ENCODE results near the gene LEMD2. TPM values are rescaled to one million over a fixed set of nuclear protein-coding genes. Genes with fewer than 3 reads are reported as not detected.

The LEMD2 gene
- polyA plus RNA-seq, 4 donors = 59.2 to 77.7 (median 65.9) TPM

DNA sequence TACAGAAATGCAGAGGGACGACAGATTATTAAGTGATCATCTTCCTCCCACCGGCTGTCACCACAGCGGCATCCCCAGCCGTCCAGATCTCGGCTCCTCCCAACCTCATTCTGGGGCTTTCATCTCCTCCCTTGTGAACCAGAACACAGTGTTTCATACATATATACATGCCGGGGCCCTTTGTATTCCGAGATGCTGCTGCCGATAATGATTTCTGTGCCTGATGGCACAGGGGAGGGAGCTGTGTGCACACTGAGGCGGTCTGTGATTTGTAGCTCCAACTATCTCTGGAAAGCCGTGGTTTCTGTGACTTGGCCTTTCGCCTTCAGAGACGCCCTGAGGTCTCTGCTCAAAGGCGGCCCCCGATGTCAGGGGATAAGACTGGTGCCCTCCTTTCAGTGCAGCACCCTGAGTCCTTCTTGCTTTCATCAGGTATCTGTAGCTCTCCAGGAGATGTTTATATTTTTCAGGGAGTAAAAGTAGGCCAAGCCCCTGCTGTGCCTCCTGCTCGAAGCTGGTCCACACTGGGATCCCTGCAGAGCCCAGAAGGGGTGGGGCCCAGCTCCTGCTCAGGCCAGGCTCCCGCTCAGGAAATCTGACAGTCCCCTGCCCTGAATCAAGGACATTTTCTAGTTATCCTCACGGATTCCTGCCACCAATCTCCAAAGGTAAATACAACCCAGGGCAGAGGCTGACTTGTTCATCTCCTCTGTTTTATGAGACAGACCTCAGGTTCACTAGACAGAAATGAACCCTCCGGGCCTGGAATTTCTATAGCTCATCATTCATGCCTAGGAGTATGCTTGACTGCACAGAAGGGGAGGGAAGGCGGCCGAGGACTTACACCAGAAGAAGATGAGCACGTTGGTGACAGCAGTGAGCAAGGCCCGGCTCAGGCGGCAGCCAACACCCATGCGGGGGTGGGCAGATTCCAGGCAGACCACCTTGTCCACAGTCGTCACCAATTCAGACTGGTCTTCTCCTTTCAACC, 11.2 kb downstream of the LEMD2 start:
- no peak for DNase-seq (ENCODE audit: low read depth in 4 of 4, low spot score in 3 of 4)

DNA sequence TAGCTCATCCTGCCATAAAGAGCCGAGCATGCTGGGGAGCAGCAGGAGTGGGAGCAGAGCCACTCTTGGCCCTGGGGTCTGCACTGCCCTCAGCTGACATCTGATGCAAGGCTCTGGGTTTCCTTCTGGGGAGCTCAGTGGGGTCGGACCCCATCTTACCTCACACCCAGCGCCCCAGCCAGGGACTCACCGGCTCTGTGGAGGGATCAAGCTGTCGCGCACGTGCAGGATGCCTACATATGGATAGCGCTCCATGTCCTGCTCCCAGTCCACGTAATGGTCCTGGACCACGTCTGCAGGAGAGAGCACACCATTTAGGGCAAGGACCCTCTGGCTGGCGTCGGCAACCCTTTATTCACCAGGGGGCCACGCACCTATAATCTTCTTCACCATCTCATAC, 12.2 kb downstream of the LEMD2 start:
- DNase-seq (ENCODE audit: low read depth in 4 of 4, low spot score in 3 of 4) = no peak

- DNase-seq (ENCODE audit: low read depth in 4 of 4, low spot score in 3 of 4) = no peak
Measured at GRCh38 chr6:33776186-33776585, 12.7 kb downstream of the LEMD2 start.

DNA sequence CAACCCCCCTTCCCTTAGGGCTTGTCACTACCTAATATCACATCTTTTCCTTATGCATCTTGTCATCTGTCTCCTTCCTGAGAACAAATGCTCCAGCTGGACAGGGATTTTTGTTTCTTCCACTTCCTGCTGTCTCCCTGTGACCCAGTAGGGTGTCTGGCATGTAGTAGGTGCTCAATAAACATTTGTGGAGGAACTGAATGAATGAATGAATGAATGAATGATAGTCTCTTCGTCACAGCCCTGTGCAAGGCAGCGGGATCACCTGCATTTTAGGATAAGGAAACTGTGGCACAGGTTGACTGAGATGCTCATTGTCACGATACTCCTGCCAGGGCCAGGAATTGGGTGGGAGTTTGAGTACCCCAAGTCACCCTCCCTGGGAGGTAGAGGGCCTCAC, 14.2 kb downstream of the LEMD2 start:
- no peak for DNase-seq (ENCODE audit: low read depth in 4 of 4, low spot score in 3 of 4)

GRCh38 chr6:33772902-33773472, 15.9 kb downstream of the LEMD2 start:
- DNase-seq (ENCODE audit: low read depth in 4 of 4, low spot score in 3 of 4) = no peak

DNA sequence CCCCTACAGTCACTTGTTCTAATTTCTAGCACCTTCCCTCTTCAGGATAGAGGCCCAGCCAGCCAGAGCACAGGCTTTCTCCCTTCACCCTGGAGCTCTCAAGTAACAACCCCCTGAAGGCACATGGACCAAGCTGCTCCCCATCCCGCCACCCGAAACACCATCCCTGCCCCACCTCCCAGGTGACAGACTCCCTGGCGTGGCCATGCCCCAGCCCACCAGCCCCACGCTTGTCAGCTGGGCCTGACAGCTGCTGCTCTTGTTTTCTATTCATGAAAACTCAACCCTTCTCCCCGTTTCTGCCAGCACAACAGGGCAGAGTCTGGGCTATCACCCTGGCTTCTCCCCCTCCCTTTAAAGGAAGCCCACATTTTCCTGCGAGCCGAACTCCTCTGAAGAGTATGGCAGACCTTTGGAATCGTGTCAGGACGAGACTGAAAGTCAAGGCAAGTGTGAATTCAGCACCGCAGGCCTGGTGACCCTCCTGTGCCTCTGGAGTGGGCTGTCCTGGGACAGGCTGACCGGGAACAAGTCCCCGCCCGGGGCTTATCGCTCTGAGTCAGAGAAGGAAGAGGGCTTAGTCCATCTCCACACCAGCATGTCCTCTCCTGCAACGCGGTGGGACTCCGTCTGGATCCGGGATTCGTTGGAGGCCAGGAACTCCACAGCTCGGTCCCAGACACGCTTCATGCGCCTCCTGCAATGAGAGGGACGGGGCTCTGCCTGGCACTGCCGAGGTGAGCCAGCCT, 16.7 kb downstream of the LEMD2 start:
- no peak for DNase-seq (ENCODE audit: low read depth in 4 of 4, low spot score in 3 of 4)

GRCh38 chr6:33771146-33772081, 17.5 kb downstream of the LEMD2 start:
- DNase-seq (ENCODE audit: low read depth in 4 of 4, low spot score in 3 of 4) = peak in 1 of 4 donors; percentile 58

DNA sequence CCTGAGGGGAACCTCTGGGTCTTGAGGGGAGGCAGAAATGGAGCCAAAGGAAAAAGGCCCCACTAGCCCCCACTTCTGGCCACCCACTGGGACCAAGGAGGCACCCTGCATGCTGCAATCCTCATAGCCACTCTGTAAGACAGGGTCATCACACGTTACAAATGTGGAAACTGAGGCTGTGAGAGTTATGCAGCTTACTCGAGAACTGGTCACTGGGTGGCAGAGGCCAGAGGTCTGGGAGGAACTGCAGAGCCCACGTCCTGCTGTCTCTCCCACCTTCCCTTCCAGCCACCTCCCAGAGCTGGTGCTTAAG, 18.1 kb downstream of the LEMD2 start:
- DNase-seq (ENCODE audit: low read depth in 4 of 4, low spot score in 3 of 4) = no peak

- no peak for DNase-seq (ENCODE audit: low read depth in 4 of 4, low spot score in 3 of 4)
Measured at GRCh38 chr6:33770124-33770832, 18.7 kb downstream of the LEMD2 start.

GRCh38 chr6:33769248-33769821, 19.6 kb downstream of the LEMD2 start:
- DNase-seq (ENCODE audit: low read depth in 4 of 4, low spot score in 3 of 4) = no peak

DNA sequence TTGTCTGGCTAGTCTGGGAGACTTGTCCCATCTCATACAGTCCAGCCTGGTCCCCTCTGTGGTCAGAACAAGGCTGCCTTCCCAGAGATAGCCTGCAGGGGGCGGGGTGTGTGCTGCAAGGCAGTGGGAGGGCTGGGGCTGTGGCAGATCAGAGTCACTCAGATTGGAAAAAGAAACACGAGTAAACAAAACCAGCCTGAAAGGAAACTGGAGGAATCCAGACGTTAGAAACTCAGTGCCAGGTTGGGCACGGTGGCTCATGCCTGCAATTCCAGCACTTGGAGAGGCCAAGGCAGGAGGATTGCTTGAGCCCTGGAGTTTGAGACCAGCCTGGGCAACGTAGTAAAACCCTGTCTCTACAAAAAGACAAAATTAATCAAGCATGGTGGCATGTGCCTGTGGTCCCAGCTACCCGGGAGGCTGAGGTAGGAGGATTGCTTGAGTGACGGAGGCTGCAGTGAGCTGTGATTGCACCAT, 20.2 kb downstream of the LEMD2 start:
- no peak for DNase-seq (ENCODE audit: low read depth in 4 of 4, low spot score in 3 of 4)

DNA sequence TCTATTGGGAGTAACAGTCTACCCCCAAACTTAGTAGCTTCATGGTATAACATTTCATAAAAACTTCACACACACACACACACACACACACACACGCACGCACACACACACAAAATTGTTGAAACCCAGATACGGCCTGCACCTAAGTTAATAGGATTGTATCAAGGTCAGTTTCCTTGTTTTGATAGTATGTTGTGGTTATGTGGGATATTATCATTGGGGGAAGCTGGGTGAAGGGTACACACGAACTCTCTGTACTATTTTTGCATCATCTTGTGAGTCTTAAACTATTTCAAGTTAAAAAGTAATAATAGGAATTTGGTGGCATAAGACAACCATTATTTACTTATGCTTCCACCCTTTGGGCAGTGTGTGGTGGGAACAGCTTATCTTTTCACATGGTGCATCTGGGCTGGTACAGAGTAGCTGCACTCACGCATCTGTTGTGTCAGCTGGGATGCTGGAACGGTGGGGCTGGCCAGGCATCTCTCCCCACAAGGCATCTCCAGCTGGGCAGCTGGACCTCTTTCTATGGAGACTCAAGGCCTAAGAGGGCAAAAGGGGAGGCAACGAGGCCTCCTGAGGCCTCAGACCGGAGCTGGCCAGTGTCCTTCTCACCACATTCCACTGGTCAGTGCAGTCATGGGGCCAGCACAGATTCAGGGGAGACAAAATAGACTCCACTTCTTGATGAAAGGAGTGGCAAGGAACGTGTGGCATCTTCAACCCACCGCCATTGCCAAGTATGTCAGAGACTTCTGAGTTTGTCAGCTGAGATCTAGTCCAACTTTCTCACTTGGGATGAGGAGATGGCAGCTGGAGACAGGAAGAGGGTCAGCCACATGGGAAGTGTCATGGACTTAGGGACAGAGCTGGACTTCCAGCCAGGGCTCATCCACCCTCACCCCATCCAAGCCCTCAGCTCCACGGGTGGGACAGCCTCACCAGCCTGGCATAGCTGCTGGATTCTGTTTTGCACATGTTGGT, 21.7 kb downstream of the LEMD2 start:
- DNase-seq (ENCODE audit: low read depth in 4 of 4, low spot score in 3 of 4) = no peak

GRCh38 chr6:33765368-33765767, 23.6 kb downstream of the LEMD2 start:
- DNase-seq (ENCODE audit: low read depth in 4 of 4, low spot score in 3 of 4) = no peak

GRCh38 chr6:33764036-33764435, 24.9 kb downstream of the LEMD2 start:
- no peak for DNase-seq (ENCODE audit: low read depth in 4 of 4, low spot score in 3 of 4)

GRCh38 chr6:33763483-33763882, 25.4 kb downstream of the LEMD2 start:
- no peak for DNase-seq (ENCODE audit: low read depth in 4 of 4, low spot score in 3 of 4)

GRCh38 chr6:33762713-33763112, 26.2 kb downstream of the LEMD2 start:
- no peak for DNase-seq (ENCODE audit: low read depth in 4 of 4, low spot score in 3 of 4)

DNA sequence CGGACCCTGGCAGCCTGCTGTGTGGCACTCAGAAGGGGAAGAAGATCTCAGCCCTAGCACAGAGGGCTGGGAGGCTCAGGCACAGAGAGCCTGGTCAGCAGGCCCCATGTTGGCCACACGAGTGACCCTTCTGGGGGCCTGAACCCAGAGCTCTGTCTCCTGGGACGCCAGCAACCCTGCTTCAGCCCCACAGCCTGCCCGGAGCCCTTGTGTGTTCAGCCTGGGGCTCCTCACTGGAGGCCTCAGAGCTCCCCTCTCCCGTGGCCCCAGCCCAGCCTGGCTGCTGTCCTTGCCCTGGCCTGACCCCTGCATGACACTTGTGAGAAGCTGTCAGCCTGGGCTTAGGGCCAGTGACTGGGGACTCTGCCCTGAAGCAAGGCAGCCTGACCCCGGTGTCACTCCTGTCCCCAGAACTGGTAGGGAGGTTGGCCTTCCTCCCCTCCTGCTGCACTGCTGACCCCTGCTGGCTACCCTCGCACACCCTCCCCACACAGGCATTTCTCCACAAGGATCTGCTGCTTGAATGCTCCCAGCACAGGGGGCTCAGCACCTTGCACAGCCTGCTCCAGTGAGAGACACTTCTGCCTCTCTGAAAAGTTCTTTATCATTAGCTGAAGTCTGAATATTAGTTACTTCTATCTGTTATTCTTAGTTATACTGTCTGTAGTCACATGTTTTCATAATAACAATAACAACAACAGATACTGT, 26.9 kb downstream of the LEMD2 start:
- DNase-seq (ENCODE audit: low read depth in 4 of 4, low spot score in 3 of 4) = no peak

DNA sequence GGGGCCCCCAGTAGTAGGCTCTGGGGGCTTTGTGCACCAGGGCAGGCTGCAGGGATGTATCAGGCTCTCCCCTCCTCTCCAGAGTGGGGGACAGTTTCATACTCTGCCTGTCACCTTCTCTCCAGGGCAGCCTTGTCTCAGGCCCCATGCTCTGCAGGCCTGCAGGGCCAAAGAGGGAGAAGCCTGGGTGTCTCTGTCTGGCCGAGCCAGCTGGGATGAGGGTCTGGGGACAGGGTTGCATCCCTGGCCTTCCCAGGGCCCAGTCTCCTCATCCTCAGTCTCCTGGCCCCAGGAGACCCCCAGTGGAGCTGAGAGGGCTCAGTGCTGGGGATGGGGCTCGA, 27.4 kb downstream of the LEMD2 start:
- DNase-seq (ENCODE audit: low read depth in 4 of 4, low spot score in 3 of 4) = no peak

Measured in left renal pelvis (tissue), 4 donors.